GM13976 (cell line): ENCODE results near the gene TTLL12.

Source experiments
- DNase-seq: peaks from one replicate; pipeline ENCODE4 v3.0.0; 2012; ENCODE audit warnings: low spot score
- CTCF ChIP-seq: IDR thresholded peaks from 2 replicates; pipeline ENCODE4 v1.5.1; 2012; ENCODE audit warnings: borderline replicate concordance, mild to moderate bottlenecking; ENCODE audit not compliant: insufficient read depth; ENCODE audit errors: extremely low read depth, missing control alignments, control extremely low read depth
- in situ Hi-C: fragments of 300-500 bp; cut with MboI; formaldehyde crosslinking; loops from one replicate; pipeline ENCODE4 v1.12.0; 2022; ENCODE audit warnings: low sequenced_read_pairs, mixed read lengths, inconsistent platforms; ENCODE audit not compliant: unreplicated experiment

TTLL12 gene

GRCh38 chr22:43186272-43187170 is at the start of gene TTLL12:
Gene TTLL12 (minus strand): TSS chr22:43187134. CDS start chr22:43187069, 65 bp downstream.
- no peak for TF ChIP-seq CTCF
- DNase-seq, result peak; percentile 92
- in situ Hi-C loops, result no loop called here

DNA sequence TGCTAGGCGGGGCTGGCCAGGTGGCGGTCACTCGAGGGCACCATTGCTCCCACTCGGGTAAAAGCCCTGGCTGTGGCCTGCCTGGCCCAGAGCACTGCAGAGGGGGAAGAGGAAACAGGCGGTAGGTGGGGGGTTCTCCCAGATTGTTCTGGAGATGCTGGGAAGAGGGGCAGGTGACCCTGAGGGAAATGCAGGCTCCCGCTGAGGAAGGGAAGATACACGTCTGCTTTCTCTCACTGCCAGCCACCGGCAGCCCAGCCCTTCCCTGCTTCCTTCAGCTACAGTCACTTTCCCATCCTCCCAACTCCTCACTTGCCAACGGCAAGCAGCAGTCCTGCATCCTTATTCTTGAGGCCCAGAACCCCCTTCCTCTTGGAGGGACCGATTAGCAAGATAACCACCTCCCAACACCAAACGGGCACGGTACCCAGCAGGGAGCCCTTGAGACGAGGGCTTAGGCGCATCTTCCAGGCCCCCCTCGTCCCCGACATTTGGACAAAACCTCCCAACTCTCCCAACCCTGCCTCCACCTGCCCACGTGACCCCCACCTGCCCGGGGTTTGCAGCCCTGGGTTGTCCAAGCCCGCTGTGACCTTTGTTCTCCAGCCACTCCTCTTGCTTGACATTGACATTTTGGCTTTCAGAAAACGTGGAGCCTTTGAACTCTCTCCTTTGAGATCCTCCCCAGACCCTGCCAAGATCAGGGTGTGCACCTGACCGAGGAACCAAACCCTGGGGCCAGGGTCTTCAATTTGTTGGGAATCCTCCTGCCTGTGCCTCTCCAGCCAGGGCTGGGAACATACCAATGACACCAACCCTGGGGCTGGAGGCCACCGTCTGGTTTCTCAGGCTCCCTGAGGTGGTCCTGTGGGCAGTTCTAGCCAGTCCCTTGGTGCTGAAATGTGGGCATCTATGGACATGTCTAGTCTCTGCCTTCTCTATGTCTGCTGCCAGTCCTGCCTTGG is 48.8 kb upstream of the TTLL12 start:
- no peak for DNase-seq
- no peak for TF ChIP-seq CTCF
- in situ Hi-C loops, result no loop called here

GRCh38 chr22:43234264-43234988 is 47.5 kb upstream of the TTLL12 start:
- no peak for TF ChIP-seq CTCF
- no peak for DNase-seq
- in situ Hi-C loops, result no loop called here

DNA sequence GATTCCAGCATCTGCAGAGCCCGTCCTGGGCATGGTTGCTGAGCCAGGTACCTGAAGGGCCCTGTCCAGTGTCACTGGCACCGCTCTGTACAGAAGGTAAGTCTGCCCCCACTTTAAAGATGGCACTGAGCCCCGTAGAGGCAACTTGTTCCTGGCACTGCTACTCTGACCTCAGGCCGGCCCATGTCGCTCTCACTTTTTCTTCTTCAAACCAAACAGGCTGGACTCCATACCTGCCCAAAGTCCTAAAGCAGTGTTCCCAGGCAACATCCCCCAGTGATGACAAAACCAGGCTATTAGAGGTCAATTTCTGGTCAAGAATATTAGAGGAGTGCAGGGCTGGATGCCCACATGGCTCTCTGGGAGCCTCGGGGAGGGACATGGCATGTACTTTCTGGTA is 46.6 kb upstream of the TTLL12 start:
- no peak for TF ChIP-seq CTCF
- DNase-seq, result no peak
- in situ Hi-C loops, result no loop called here

DNA sequence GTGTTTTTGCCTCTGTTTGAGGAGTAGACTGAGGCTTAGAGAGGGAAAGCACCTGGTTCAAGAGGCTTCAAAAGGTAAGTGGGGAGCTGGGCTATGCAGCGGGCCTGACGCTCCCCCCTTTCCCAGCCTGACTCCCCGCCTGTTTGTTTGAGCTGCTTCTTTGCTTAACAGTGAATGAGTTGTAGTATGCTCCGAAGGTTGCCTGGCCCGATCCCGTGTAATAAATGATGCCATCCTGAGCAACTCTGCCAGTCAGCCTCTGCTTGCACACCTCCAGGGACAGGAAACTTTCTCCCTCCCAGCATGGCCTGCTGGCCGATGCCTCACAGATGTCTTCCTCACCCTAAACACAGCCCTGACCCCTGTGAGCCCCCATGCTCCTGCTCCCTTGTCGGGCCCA is 45.5 kb upstream of the TTLL12 start:
- no peak for TF ChIP-seq CTCF
- DNase-seq, result no peak
- in situ Hi-C loops, result no loop called here

GRCh38 chr22:43231724-43232034 is 44.7 kb upstream of the TTLL12 start:
- no peak for DNase-seq
- in situ Hi-C loops, result no loop called here
- TF ChIP-seq CTCF, result no peak
